HEK293 (cell line): ENCODE measurements around the gene CD9.

Source experiments
- CTCF ChIA-PET: fragments of 350-600 bp; formaldehyde crosslinking; extraction: SDS; loops from one replicate; lab custom pipeline; 2021; ENCODE audit warnings: antibody characterized with exemption; lab: Yijun Ruan, JAX
- POLR2A ChIA-PET: fragments of 300-600 bp; formaldehyde crosslinking; extraction: SDS; loops from one replicate; lab custom pipeline; 2020; ENCODE audit warnings: antibody characterized with exemption, inconsistent platforms; lab: Yijun Ruan, JAX
- H3K27ac ChIP-seq: fragments of 200-500 bp; sonication (Bioruptor generic); 2 replicates; pipeline ENCODE4 v1.5.1; 2014; ENCODE audit warnings: low read depth, low read length, control low read depth, inconsistent platforms; ENCODE audit errors: extremely low read depth
- H3K36me3 ChIP-seq, 2 experiments: fragments of 200-500 bp in 1 of 2; sonication (Bioruptor generic) in 1 of 2; 1 replicate in 1 of 2; 2 replicates in 1 of 2; pipeline ENCODE4 v1.5.1; 2014 to 2017; ENCODE audit warnings: inconsistent platforms in 2 of 2, low read length in 2 of 2; ENCODE audit not compliant: control insufficient read depth in 2 of 2, insufficient read depth in 1 of 2
- H3K4me1 ChIP-seq: fragments of 200-500 bp; sonication (Bioruptor generic); 2 replicates; pipeline ENCODE4 v1.5.1; 2014; ENCODE audit warnings: mild to moderate bottlenecking, low read length, inconsistent platforms; ENCODE audit not compliant: control insufficient read depth, insufficient read depth
- H3K4me3 ChIP-seq: 2 replicates; pipeline ENCODE4 v1.5.1; 2011; ENCODE audit warnings: low read depth, mild to moderate bottlenecking, control low read depth, low read length, moderate library complexity
- H3K9me3 ChIP-seq: fragments of 200-500 bp; sonication (Bioruptor generic); 2 replicates; pipeline ENCODE4 v1.5.1; 2014; ENCODE audit warnings: low read depth, low read length, inconsistent platforms; ENCODE audit not compliant: control insufficient read depth, insufficient read depth
- MYNN ChIP-seq: fragments of 450-650 bp; formaldehyde crosslinking; IDR thresholded peaks from 2 replicates; pipeline ENCODE4 v1.5.1; 2016; ENCODE audit warnings: missing biosample characterization, missing genetic modification characterization, borderline replicate concordance
- ZFP41 ChIP-seq: fragments of 450-650 bp; formaldehyde crosslinking; IDR thresholded peaks from 2 replicates; pipeline ENCODE4 v1.5.1; 2016; ENCODE audit warnings: missing biosample characterization, missing genetic modification characterization, borderline replicate concordance
- ZNF211 ChIP-seq: fragments of 450-650 bp; formaldehyde crosslinking; IDR thresholded peaks from 2 replicates; pipeline ENCODE4 v1.5.1; 2016; ENCODE audit warnings: low read depth, missing biosample characterization, missing genetic modification characterization
- ZNF214 ChIP-seq: fragments of 450-650 bp; formaldehyde crosslinking; IDR thresholded peaks from 2 replicates; pipeline ENCODE4 v1.5.1; 2017; ENCODE audit warnings: missing biosample characterization, mild to moderate bottlenecking, missing genetic modification characterization, borderline replicate concordance
- ZNF239 ChIP-seq: fragments of 450-650 bp; formaldehyde crosslinking; IDR thresholded peaks from 2 replicates; pipeline ENCODE4 v1.5.1; 2016; ENCODE audit warnings: missing biosample characterization, missing genetic modification characterization
- ZNF292 ChIP-seq: fragments of 450-650 bp; formaldehyde crosslinking; IDR thresholded peaks from 2 replicates; pipeline ENCODE4 v1.5.1; 2016; ENCODE audit warnings: low read depth, missing biosample characterization, missing genetic modification characterization, borderline replicate concordance
- ZNF366 ChIP-seq: fragments of 450-650 bp; formaldehyde crosslinking; conservative IDR thresholded peaks from 2 replicates; pipeline ENCODE4 v1.5.1; 2016; ENCODE audit warnings: missing biosample characterization, missing genetic modification characterization
- ZNF394 ChIP-seq: fragments of 450-650 bp; formaldehyde crosslinking; IDR thresholded peaks from 2 replicates; pipeline ENCODE4 v1.5.1; 2016; ENCODE audit warnings: missing biosample characterization, missing genetic modification characterization, mild to moderate bottlenecking, moderate library complexity, borderline replicate concordance
- ZNF423 ChIP-seq: fragments of 450-650 bp; formaldehyde crosslinking; IDR thresholded peaks from 2 replicates; pipeline ENCODE4 v1.5.1; 2016; ENCODE audit warnings: missing biosample characterization, missing genetic modification characterization
- ZNF48 ChIP-seq: fragments of 450-650 bp; formaldehyde crosslinking; IDR thresholded peaks from 2 replicates; pipeline ENCODE4 v1.5.1; 2016; ENCODE audit warnings: missing biosample characterization, missing genetic modification characterization
- ZNF548 ChIP-seq: fragments of 450-650 bp; formaldehyde crosslinking; IDR thresholded peaks from 2 replicates; pipeline ENCODE4 v1.5.1; 2016; ENCODE audit warnings: missing biosample characterization, missing genetic modification characterization
- ZNF549 ChIP-seq: fragments of 450-650 bp; IDR thresholded peaks from 2 replicates; pipeline ENCODE4 v1.5.1; 2018; ENCODE audit warnings: missing biosample characterization, missing genetic modification characterization, mild to moderate bottlenecking, inconsistent platforms, moderate library complexity
- ZNF600 ChIP-seq: fragments of 450-650 bp; formaldehyde crosslinking; IDR thresholded peaks from 2 replicates; pipeline ENCODE4 v1.5.1; 2016; ENCODE audit warnings: missing biosample characterization, missing genetic modification characterization
- ZNF654 ChIP-seq: fragments of 450-650 bp; formaldehyde crosslinking; IDR thresholded peaks from 2 replicates; pipeline ENCODE4 v1.5.1; 2016; ENCODE audit warnings: low read depth, missing biosample characterization, missing genetic modification characterization
- ZNF658 ChIP-seq: fragments of 450-650 bp; formaldehyde crosslinking; IDR thresholded peaks from 2 replicates; pipeline ENCODE4; 2016; ENCODE audit warnings: missing biosample characterization, missing genetic modification characterization
- ZNF768 ChIP-seq: fragments of 450-650 bp; formaldehyde crosslinking; IDR thresholded peaks from 2 replicates; pipeline ENCODE4 v1.5.1; 2018; ENCODE audit warnings: missing biosample characterization, mild to moderate bottlenecking, missing genetic modification characterization
- ZNF776 ChIP-seq: fragments of 450-650 bp; formaldehyde crosslinking; IDR thresholded peaks from 2 replicates; pipeline ENCODE4 v1.5.0; 2017; ENCODE audit warnings: missing biosample characterization, missing genetic modification characterization, borderline replicate concordance
- ZNF785 ChIP-seq: fragments of 450-650 bp; formaldehyde crosslinking; IDR thresholded peaks from 2 replicates; pipeline ENCODE4 v1.5.1; 2016; ENCODE audit warnings: missing biosample characterization, missing genetic modification characterization
- ZXDB ChIP-seq: fragments of 450-650 bp; formaldehyde crosslinking; IDR thresholded peaks from 2 replicates; pipeline ENCODE4 v1.5.1; 2016; ENCODE audit warnings: missing biosample characterization, missing genetic modification characterization
- TF ChIP-seq, protein P1 (sequence below): fragments of 450-650 bp; formaldehyde crosslinking; IDR thresholded peaks from 2 replicates; pipeline ENCODE4 v1.5.1; 2016; ENCODE audit warnings: missing biosample characterization, missing genetic modification characterization, low read depth
- TF ChIP-seq, protein P2 (sequence below): fragments of 450-650 bp; IDR thresholded peaks from 2 replicates; pipeline ENCODE4 v1.5.1; 2018; ENCODE audit warnings: missing biosample characterization, mild to moderate bottlenecking, missing genetic modification characterization
- TF ChIP-seq, protein P3 (sequence below): fragments of 450-650 bp; formaldehyde crosslinking; IDR thresholded peaks from 2 replicates; pipeline ENCODE4 v1.5.1; 2016; ENCODE audit warnings: missing biosample characterization, missing genetic modification characterization

Gene CD9

DNA sequence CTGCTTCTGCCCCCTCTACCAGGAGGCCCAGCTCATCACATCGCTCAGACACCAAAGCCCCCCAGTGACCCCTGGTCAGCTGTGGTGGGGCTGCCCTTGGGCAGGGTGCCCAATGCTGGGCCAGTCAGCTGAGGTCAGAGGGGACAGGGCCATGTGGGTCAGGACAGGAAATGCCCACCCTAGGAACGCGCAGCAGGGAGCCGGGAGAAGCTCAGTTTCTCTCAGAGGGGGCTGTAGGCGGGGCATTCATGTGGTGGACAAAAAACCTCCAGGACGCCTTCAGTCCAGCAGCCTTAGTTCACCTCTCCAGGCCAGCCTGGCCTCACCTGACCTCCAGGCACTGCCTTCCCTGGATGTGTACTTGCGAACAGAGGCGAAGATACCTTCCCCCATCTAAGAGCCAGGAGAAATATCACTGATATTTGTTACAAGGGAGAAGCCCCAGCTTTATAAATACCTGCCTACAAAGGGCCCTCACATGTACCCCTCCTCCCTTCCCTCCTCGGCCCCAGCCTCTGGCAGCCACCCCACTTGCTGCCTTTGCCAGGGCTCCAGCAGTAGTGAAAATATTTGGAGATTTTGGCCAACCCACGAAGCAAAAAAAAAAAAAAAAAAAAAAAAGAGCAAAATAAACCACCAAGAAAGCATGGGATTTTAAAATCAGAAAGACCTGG lies 68.4 kb downstream of the CD9 start (continued):
- TF ChIP-seq ZNF394 (no peak), ZNF366 (tag by site-specific recombination) (no peak), ZNF768 (tag by site-specific recombination) (no peak), ZNF48 (tag by site-specific recombination) (no peak), ZNF654 (tag by site-specific recombination) (no peak), ZNF549 (tag by site-specific recombination) (no peak)

DNA sequence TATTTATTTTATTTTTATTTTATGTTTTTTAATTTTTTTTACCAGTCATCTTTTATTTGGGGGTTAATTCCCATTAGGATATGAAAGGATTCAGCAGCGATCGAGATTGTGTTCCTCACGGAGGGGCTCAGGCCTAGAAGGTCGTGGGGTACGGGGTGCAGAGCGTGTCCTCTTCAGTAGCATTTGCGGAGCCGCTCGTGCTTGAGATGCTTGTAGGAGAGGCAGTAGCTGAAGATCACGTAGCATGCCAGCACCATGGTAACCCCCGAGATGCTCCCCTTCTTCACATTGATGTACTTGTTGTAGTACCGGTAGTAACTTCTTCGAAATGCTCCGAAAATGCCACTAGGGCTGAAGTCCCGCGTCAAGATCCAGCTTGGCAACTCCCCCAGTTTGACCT lies 69.8 kb downstream of the CD9 start:
- peaks cover 5% of the 10 kb centered on the region; the same call in 1 of the 2 replicates for H3K4me1 ChIP-seq
- H3K36me3 ChIP-seq: no peaks in the 10 kb centered on the region
- no peak overlapping the region for H3K4me3 ChIP-seq
- H3K9me3 ChIP-seq: no peaks in the 10 kb centered on the region
- POLR2A ChIA-PET: no interaction called here
- TF ChIP-seq, protein P1, sequence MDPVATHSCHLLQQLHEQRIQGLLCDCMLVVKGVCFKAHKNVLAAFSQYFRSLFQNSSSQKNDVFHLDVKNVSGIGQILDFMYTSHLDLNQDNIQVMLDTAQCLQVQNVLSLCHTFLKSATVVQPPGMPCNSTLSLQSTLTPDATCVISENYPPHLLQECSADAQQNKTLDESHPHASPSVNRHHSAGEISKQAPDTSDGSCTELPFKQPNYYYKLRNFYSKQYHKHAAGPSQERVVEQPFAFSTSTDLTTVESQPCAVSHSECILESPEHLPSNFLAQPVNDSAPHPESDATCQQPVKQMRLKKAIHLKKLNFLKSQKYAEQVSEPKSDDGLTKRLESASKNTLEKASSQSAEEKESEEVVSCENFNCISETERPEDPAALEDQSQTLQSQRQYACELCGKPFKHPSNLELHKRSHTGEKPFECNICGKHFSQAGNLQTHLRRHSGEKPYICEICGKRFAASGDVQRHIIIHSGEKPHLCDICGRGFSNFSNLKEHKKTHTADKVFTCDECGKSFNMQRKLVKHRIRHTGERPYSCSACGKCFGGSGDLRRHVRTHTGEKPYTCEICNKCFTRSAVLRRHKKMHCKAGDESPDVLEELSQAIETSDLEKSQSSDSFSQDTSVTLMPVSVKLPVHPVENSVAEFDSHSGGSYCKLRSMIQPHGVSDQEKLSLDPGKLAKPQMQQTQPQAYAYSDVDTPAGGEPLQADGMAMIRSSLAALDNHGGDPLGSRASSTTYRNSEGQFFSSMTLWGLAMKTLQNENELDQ (tag by site-specific recombination): no peak
- TF ChIP-seq ZXDB (tag by site-specific recombination) (no peak), ZNF548 (tag by site-specific recombination) (no peak), ZNF292 (tag by site-specific recombination) (no peak), ZNF785 (tag by site-specific recombination) (no peak), ZNF658 (no peak), ZNF776 (tag by site-specific recombination) (no peak), ZNF600 (tag by site-specific recombination) (no peak), ZFP41 (tag by site-specific recombination) (no peak), ZNF239 (tag by site-specific recombination) (no peak), ZNF214 (tag by site-specific recombination) (no peak), ZNF394 (no peak), ZNF211 (tag by site-specific recombination) (no peak), MYNN (no peak), ZNF423 (tag by site-specific recombination) (no peak)
- TF ChIP-seq, protein P2, sequence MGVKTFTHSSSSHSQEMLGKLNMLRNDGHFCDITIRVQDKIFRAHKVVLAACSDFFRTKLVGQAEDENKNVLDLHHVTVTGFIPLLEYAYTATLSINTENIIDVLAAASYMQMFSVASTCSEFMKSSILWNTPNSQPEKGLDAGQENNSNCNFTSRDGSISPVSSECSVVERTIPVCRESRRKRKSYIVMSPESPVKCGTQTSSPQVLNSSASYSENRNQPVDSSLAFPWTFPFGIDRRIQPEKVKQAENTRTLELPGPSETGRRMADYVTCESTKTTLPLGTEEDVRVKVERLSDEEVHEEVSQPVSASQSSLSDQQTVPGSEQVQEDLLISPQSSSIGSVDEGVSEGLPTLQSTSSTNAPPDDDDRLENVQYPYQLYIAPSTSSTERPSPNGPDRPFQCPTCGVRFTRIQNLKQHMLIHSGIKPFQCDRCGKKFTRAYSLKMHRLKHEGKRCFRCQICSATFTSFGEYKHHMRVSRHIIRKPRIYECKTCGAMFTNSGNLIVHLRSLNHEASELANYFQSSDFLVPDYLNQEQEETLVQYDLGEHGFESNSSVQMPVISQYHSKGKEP (tag by site-specific recombination): no peak
- TF ChIP-seq, protein P3, sequence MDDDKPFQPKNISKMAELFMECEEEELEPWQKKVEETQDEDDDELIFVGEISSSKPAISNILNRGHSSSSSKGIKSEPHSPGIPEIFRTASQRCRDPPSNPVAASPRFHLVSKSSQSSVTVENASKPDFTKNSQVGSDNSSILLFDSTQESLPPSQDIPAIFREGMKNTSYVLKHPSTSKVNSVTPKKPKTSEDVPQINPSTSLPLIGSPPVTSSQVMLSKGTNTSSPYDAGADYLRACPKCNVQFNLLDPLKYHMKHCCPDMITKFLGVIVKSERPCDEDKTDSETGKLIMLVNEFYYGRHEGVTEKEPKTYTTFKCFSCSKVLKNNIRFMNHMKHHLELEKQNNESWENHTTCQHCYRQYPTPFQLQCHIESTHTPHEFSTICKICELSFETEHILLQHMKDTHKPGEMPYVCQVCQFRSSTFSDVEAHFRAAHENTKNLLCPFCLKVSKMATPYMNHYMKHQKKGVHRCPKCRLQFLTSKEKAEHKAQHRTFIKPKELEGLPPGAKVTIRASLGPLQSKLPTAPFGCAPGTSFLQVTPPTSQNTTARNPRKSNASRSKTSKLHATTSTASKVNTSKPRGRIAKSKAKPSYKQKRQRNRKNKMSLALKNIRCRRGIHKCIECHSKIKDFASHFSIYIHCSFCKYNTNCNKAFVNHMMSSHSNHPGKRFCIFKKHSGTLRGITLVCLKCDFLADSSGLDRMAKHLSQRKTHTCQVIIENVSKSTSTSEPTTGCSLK: no peak
- TF ChIP-seq, all 188 proteins: peak for 0
- CTCF ChIA-PET: interaction anchor here (0.6 kb wide), 1 partner anchor 75 kb away, joined by 3 read pairs; no protein-coding TSS in a partner anchor
- no peak overlapping the region for H3K27ac ChIP-seq
